GM23338 (cell line): ENCODE measurements around the gene PTPRR. TPM values are rescaled to one million over a fixed set of nuclear protein-coding genes. Genes with fewer than 3 reads are reported as not detected.

Source experiments
- ATAC-seq: fragments of 200-7000 bp; cut with Tn5 transposase; 3 replicates; pipeline ENCODE4 v1.9.1; 2020
- DNase-seq: peaks from one replicate; pipeline ENCODE4 v3.0.0-alpha.2; 2015; ENCODE audit warnings: low spot score
- H2AFZ ChIP-seq: fragments of 200-600 bp; sonication (generic); 2 replicates; pipeline ENCODE4 v1.8.0; 2016; ENCODE audit warnings: antibody characterized with exemption, mild to moderate bottlenecking, moderate library complexity
- H3F3A ChIP-seq: fragments of 200-600 bp; sonication (generic); replicated peaks from 2 replicates; pipeline ENCODE4 v1.8.0; 2017; ENCODE audit warnings: antibody characterized with exemption, mixed run types, low read depth
- H3K27ac ChIP-seq: fragments of 200-600 bp; sonication (generic); 2 replicates; pipeline ENCODE4 v1.6.1; 2016; ENCODE audit warnings: low read depth
- H3K27me3 ChIP-seq: fragments of 200-600 bp; sonication (generic); 2 replicates; pipeline ENCODE4 v1.8.0; 2016; ENCODE audit warnings: mild to moderate bottlenecking, mixed run types, moderate library complexity; ENCODE audit not compliant: insufficient read depth
- H3K36me3 ChIP-seq: fragments of 200-600 bp; sonication (generic); 2 replicates; pipeline ENCODE4 v1.8.0; 2016; ENCODE audit warnings: mild to moderate bottlenecking; ENCODE audit not compliant: insufficient read depth
- H3K4me1 ChIP-seq: fragments of 200-600 bp; sonication (generic); 2 replicates; pipeline ENCODE4 v1.8.0; 2016; ENCODE audit warnings: mild to moderate bottlenecking, moderate library complexity; ENCODE audit not compliant: insufficient read depth
- H3K4me2 ChIP-seq: fragments of 200-600 bp; sonication (generic); 2 replicates; pipeline ENCODE4 v1.7.1; 2017; ENCODE audit warnings: mixed run types
- H3K4me3 ChIP-seq: fragments of 200-600 bp; sonication (generic); 2 replicates; pipeline ENCODE4 v1.6.1; 2016; ENCODE audit warnings: mixed run types
- H3K79me2 ChIP-seq: fragments of 200-600 bp; sonication (generic); replicated peaks from 2 replicates; pipeline ENCODE4 v1.8.0; 2017; ENCODE audit warnings: mild to moderate bottlenecking; ENCODE audit not compliant: insufficient read depth
- H3K9me2 ChIP-seq: fragments of 200-600 bp; sonication (generic); 2 replicates; pipeline ENCODE4 v1.8.0; 2017; ENCODE audit not compliant: insufficient read depth
- H4K20me1 ChIP-seq: fragments of 200-600 bp; sonication (generic); replicated peaks from 2 replicates; pipeline ENCODE4 v1.8.0; 2017; ENCODE audit warnings: mild to moderate bottlenecking; ENCODE audit not compliant: insufficient read depth
- H3K27ac Mint-ChIP-seq: 2 replicates; pipeline ENCODE4 v1.8.0; 2020; ENCODE audit warnings: inconsistent platforms, mild to moderate bottlenecking, moderate library complexity, mixed read lengths
- H3K27me3 Mint-ChIP-seq: 3 replicates; pipeline ENCODE4 v1.8.0; 2022; ENCODE audit warnings: low read depth, mild to moderate bottlenecking, moderate library complexity, mixed read lengths, inconsistent platforms; ENCODE audit not compliant: insufficient read depth, poor library complexity
- H3K36me3 Mint-ChIP-seq: 3 replicates; pipeline ENCODE4 v1.8.0; 2021; ENCODE audit warnings: low read depth, mild to moderate bottlenecking, inconsistent platforms, moderate library complexity, mixed read lengths
- H3K4me1 Mint-ChIP-seq: 3 replicates; pipeline ENCODE4 v1.8.0; 2020; ENCODE audit warnings: mild to moderate bottlenecking, inconsistent platforms, mixed read lengths
- H3K4me3 Mint-ChIP-seq: 3 replicates; pipeline ENCODE4 v1.8.0; 2021; ENCODE audit warnings: moderate library complexity, mild to moderate bottlenecking, inconsistent platforms, mixed read lengths
- H3K9me3 Mint-ChIP-seq: 3 replicates; pipeline ENCODE4 v1.8.0; 2020; ENCODE audit warnings: moderate library complexity, mild to moderate bottlenecking, inconsistent platforms, mixed read lengths
- CTCF ChIP-seq, 2 experiments: fragments of 200-600 bp in 1 of 2; sonication (generic) in 1 of 2; conservative IDR thresholded peaks; 2 replicates each; pipeline versions ENCODE4 v1.5.1 to v1.6.1; 2016 to 2017; ENCODE audit warnings: antibody characterized with exemption in 2 of 2, low read depth in 2 of 2, mild to moderate bottlenecking in 2 of 2, moderate library complexity in 1 of 2
- polyA plus RNA-seq: library from polyadenylated mRNA; unstranded; fragments of >200 nt; fragmentation: Nextera tagmentation; extraction: Ambion mirVana; gene quantifications from 2 replicates; pipeline ENCODE4 v1.2.1, GENCODE V29; 2016
- total RNA-seq: library from RNA; depleted of rRNA; stranded (reverse); fragments of >200 nt; shearing (Covaris generic); gene quantifications from 2 replicates; pipeline ENCODE4 v1.2.3, GENCODE V29; 2014
- TF ChIP-seq, protein P1 (sequence below): fragments of 250-450 bp; sonication (Bioruptor Pico); IDR thresholded peaks from 2 replicates; pipeline ENCODE4 v1.5.0; 2020; ENCODE audit warnings: mild to moderate bottlenecking, moderate library complexity

Gene PTPRR
- total and polyA plus RNA-seq, 2 experiments from 2014 or later: 0.26 to 0.76 TPM

- Histone ChIP-seq H3K79me2 (no peaks in the 10 kb centered on the region), H4K20me1 (no peaks in the 10 kb centered on the region), H3K36me3 (no peaks in the 10 kb centered on the region), H2AFZ (no peak overlapping the region), H3K4me1 (peaks cover 18% of the 10 kb centered on the region), H3K27ac (no peak overlapping the region), H3K4me2 (no peak overlapping the region), H3K4me3 (no peak overlapping the region), H3F3A (no peaks in the 10 kb centered on the region), H3K9me2 (0 out of 2 replicates have a peak, but pooled peaks cover 3% of the 10 kb centered on the region), H3K27me3 (no peaks in the 10 kb centered on the region)
- H3K27ac Mint-ChIP-seq: no peak overlapping the region
- H3K36me3 Mint-ChIP-seq: peaks cover 26% of the 10 kb centered on the region; the same call in 2 of the 3 replicates
- H3K4me3 Mint-ChIP-seq: no peak overlapping the region
- peaks cover 52% of the 10 kb centered on the region for H3K4me1 Mint-ChIP-seq
- DNase-seq: no peak
- no peak for TF ChIP-seq CTCF (conservative IDR thresholded peaks at IDR 0.05; ENCODE audit: low read depth in 2 of 2)
- TF ChIP-seq, protein P1, sequence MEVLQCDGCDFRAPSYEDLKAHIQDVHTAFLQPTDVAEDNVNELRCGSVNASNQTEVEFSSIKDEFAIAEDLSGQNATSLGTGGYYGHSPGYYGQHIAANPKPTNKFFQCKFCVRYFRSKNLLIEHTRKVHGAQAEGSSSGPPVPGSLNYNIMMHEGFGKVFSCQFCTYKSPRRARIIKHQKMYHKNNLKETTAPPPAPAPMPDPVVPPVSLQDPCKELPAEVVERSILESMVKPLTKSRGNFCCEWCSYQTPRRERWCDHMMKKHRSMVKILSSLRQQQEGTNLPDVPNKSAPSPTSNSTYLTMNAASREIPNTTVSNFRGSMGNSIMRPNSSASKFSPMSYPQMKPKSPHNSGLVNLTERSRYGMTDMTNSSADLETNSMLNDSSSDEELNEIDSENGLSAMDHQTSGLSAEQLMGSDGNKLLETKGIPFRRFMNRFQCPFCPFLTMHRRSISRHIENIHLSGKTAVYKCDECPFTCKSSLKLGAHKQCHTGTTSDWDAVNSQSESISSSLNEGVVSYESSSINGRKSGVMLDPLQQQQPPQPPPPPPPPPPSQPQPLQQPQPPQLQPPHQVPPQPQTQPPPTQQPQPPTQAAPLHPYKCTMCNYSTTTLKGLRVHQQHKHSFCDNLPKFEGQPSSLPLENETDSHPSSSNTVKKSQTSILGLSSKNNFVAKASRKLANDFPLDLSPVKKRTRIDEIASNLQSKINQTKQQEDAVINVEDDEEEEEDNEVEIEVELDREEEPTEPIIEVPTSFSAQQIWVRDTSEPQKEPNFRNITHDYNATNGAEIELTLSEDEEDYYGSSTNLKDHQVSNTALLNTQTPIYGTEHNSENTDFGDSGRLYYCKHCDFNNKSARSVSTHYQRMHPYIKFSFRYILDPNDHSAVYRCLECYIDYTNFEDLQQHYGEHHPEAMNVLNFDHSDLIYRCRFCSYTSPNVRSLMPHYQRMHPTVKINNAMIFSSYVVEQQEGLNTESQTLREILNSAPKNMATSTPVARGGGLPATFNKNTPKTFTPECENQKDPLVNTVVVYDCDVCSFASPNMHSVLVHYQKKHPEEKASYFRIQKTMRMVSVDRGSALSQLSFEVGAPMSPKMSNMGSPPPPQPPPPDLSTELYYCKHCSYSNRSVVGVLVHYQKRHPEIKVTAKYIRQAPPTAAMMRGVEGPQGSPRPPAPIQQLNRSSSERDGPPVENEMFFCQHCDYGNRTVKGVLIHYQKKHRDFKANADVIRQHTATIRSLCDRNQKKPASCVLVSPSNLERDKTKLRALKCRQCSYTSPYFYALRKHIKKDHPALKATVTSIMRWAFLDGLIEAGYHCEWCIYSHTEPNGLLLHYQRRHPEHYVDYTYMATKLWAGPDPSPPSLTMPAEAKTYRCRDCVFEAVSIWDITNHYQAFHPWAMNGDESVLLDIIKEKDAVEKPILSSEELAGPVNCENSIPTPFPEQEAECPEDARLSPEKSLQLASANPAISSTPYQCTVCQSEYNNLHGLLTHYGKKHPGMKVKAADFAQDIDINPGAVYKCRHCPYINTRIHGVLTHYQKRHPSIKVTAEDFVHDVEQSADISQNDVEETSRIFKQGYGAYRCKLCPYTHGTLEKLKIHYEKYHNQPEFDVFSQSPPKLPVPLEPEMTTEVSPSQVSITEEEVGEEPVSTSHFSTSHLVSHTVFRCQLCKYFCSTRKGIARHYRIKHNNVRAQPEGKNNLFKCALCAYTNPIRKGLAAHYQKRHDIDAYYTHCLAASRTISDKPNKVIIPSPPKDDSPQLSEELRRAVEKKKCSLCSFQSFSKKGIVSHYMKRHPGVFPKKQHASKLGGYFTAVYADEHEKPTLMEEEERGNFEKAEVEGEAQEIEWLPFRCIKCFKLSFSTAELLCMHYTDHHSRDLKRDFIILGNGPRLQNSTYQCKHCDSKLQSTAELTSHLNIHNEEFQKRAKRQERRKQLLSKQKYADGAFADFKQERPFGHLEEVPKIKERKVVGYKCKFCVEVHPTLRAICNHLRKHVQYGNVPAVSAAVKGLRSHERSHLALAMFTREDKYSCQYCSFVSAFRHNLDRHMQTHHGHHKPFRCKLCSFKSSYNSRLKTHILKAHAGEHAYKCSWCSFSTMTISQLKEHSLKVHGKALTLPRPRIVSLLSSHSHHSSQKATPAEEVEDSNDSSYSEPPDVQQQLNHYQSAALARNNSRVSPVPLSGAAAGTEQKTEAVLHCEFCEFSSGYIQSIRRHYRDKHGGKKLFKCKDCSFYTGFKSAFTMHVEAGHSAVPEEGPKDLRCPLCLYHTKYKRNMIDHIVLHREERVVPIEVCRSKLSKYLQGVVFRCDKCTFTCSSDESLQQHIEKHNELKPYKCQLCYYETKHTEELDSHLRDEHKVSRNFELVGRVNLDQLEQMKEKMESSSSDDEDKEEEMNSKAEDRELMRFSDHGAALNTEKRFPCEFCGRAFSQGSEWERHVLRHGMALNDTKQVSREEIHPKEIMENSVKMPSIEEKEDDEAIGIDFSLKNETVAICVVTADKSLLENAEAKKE (CRISPR knock-in tag): 0 out of 2 replicates have a peak, but pooled peaks have one; percentile 43
- no peak; the same call in 2 of the 3 replicates for ATAC-seq
- H3K9me3 Mint-ChIP-seq: peaks cover 16% of the 10 kb centered on the region
- no peaks in the 10 kb centered on the region for H3K27me3 Mint-ChIP-seq
Measured at GRCh38 chr12:70806043-70806442, 114.5 kb downstream of the PTPRR start.
